K562 (cell line): ENCODE results near the gene TPD52L2. TPM values are rescaled to one million over a fixed set of nuclear protein-coding genes. Genes with fewer than 3 reads are reported as not detected.
A peak's percentile ranks its signal among the peaks of the same experiment; 100 is the strongest.

Source experiments
- CCNT2 ChIP-seq: IDR thresholded peaks from 2 replicates; pipeline ENCODE4 v1.6.1; 2011; ENCODE audit warnings: borderline replicate concordance, low read depth, mild to moderate bottlenecking, moderate library complexity, mixed read lengths, low read length; ENCODE audit not compliant: insufficient read length; ENCODE audit errors: extremely low read depth
- CEBPG ChIP-seq, 3 experiments: fragments of 200-800 bp in 1 of 3; sonication (Bioruptor generic) in 1 of 3; sonication (generic) in 1 of 3; formaldehyde crosslinking in 1 of 3; IDR thresholded peaks in 2 of 3; conservative IDR thresholded peaks in 1 of 3; 2 replicates each; pipeline versions ENCODE4 v1.6.1 to v1.8.0; 2016 to 2022; ENCODE audit warnings: missing compliant biosample characterization in 2 of 3, missing genetic modification characterization in 2 of 3, mild to moderate bottlenecking in 1 of 3, missing genetic modification reagents in 1 of 3
- DACH1 ChIP-seq: fragments of 450-650 bp; IDR thresholded peaks from 2 replicates; pipeline ENCODE4 v1.6.1; 2018; ENCODE audit not compliant: partially characterized antibody
- GTF2B ChIP-seq: IDR thresholded peaks from 2 replicates; pipeline ENCODE4 v1.6.1; 2011; ENCODE audit not compliant: insufficient read length; ENCODE audit errors: extremely low read depth
- KDM1A ChIP-seq, 2 experiments: fragments of 450-650 bp; IDR thresholded peaks; 2 replicates each; pipeline ENCODE4 v1.6.1; 2016; ENCODE audit warnings: mild to moderate bottlenecking in 2 of 2
- L3MBTL2 ChIP-seq: fragments of 450-650 bp; IDR thresholded peaks from 2 replicates; pipeline ENCODE4 v1.6.1; 2016; ENCODE audit warnings: mild to moderate bottlenecking, moderate library complexity
- MAFF ChIP-seq: IDR thresholded peaks from 2 replicates; pipeline ENCODE4 v1.6.1; 2012; ENCODE audit warnings: low read length, improper control_type of control experiment
- MAX ChIP-seq: sonication (generic); formaldehyde crosslinking; IDR thresholded peaks from 2 replicates; pipeline ENCODE4 v1.9.0; 2022; ENCODE audit warnings: mild to moderate bottlenecking, missing genetic modification reagents
- PHB2 ChIP-seq: fragments of 450-650 bp; IDR thresholded peaks from 2 replicates; pipeline ENCODE4 v1.6.1; 2017; ENCODE audit warnings: low read depth
- PHF20 ChIP-seq: fragments of 450-650 bp; IDR thresholded peaks from 2 replicates; pipeline ENCODE4 v1.6.1; 2018; ENCODE audit not compliant: partially characterized antibody
- RB1 ChIP-seq: fragments of 450-650 bp; IDR thresholded peaks from 2 replicates; pipeline ENCODE4 v1.6.1; 2017; ENCODE audit warnings: low read depth, mild to moderate bottlenecking
- RCOR1 ChIP-seq, 2 experiments: IDR thresholded peaks; 2 replicates each; pipeline ENCODE4 v1.6.1; 2012; ENCODE audit warnings: low read depth in 2 of 2, low read length in 2 of 2, borderline replicate concordance in 1 of 2, improper control_type of control experiment in 1 of 2
- RNF2 ChIP-seq: sonication (generic); IDR thresholded peaks from 2 replicates; pipeline ENCODE4 v1.6.1; 2016
- SP1 ChIP-seq: sonication (generic); formaldehyde crosslinking; IDR thresholded peaks from 2 replicates; pipeline ENCODE4 v1.8.1; 2022; ENCODE audit warnings: mild to moderate bottlenecking, missing genetic modification reagents
- TEAD1 ChIP-seq, 2 experiments: fragments of 450-650 bp in 1 of 2; sonication (generic) in 1 of 2; formaldehyde crosslinking; IDR thresholded peaks; 2 replicates each; pipeline versions ENCODE4 v1.4.0 to v1.8.0; 2020 to 2022; ENCODE audit warnings: mild to moderate bottlenecking in 2 of 2, missing genetic modification reagents in 1 of 2
- TSC22D4 ChIP-seq: fragments of 450-650 bp; IDR thresholded peaks from 2 replicates; pipeline ENCODE4 v1.6.1; 2016; ENCODE audit warnings: missing genetic modification characterization, missing biosample characterization, control low read depth
- ZBTB12 ChIP-seq: fragments of 250-450 bp; sonication (Bioruptor Pico); IDR thresholded peaks from 2 replicates; pipeline ENCODE4 v1.4.0; 2020
- polyA plus RNA-seq, 8 experiments: library from polyadenylated mRNA; depleted of rRNA in 4 of 8; stranded (reverse) in 5 of 8; unstranded in 3 of 8; fragments of >200 nt; fragmentation: Nextera tagmentation in 2 of 8; fragmentation: Illumina TruSeq in 1 of 8; extraction: Ambion mirVana in 2 of 8; extraction: Trizol in 1 of 8; gene quantifications; 2 replicates each; pipeline versions ENCODE4 v1.2.1 to v1.2.3, GENCODE V29; 2011 to 2014; ENCODE audit warnings: inconsistent platforms in 1 of 8, missing spikeins in 1 of 8
- total RNA-seq, 7 experiments: library from RNA; depleted of rRNA in 6 of 7; stranded (reverse); fragments of >200 nt in 6 of 7; fragmentation: Illumina TruSeq in 2 of 7; extraction: Trizol in 2 of 7; gene quantifications; 2 replicates each; pipeline versions ENCODE4 v1.2.1 to v1.2.3, GENCODE V29; 2011 to 2021; ENCODE audit warnings: low replicate concordance in 1 of 7

Gene TPD52L2
- total and polyA plus RNA-seq, 9 of the 15 experiments (the other 6 are each of a cell fraction or from before 2014, with no cell fraction given), result 1.9 to 117 (median 74.6) TPM

GRCh38 chr20:63831993-63832686, 32.9 kb upstream of the TPD52L2 start (continued):
- TF ChIP-seq TEAD1 (CRISPR knock-in tag; IDR thresholded peaks at IDR 0.05) (peak in 1 of 2 experiments; percentile 52; a peak in 1 of 4 replicates), KDM1A (IDR thresholded peaks at IDR 0.05) (0 out of 4 replicates have a peak, but pooled peaks have one; percentile 21 to 29), MAFF (no peak), CEBPG (CRISPR knock-in tag; IDR thresholded peaks at IDR 0.05) (no peak), CEBPG (tag; conservative IDR thresholded peaks at IDR 0.05 in 1 of 2, IDR thresholded peaks at IDR 0.05 in 1 of 2) (no peak), DACH1 (no peak), RB1 (peak; percentile 35; the same call in 1 of the 2 replicates), L3MBTL2 (peak; percentile 67), MAX (CRISPR knock-in tag) (peak; percentile 22; the same call in 1 of the 2 replicates), ZBTB12 (CRISPR knock-in tag) (no peak), SP1 (CRISPR knock-in tag) (peak; percentile 17; the same call in 1 of the 2 replicates), PHF20 (peak; percentile 17), CCNT2 (peak; percentile 10), RCOR1 (IDR thresholded peaks at IDR 0.05; ENCODE audit: borderline replicate concordance in 1 of 2, low read depth in 2 of 2, low read length in 2 of 2) (no peak), PHB2 (no peak), GTF2B (no peak), RNF2 (peak; percentile 52; the same call in 1 of the 2 replicates), TSC22D4 (tag) (no peak)
